Measurements from ENCODE around the gene ZC3H12D. TPM values are rescaled to one million over a fixed set of nuclear protein-coding genes. Genes with fewer than 3 reads are reported as not detected.

The ZC3H12D gene
- total RNA-seq, 2 donors from 2014 or later = 2.1 to 16.0 TPM

GRCh38 chr6:149414821-149415220 is 70.0 kb downstream of the ZC3H12D start:
- Mint-ChIP-seq H3K36me3 (peaks cover 11% of the 10 kb centered on the region), H3K4me1 (ENCODE audit: low read depth in 2 of 2) (peaks cover 0 to 7% of the 10 kb centered on the region in 2 donors), H3K4me3 (no peak overlapping the region), H3K27me3 (no peaks in the 10 kb centered on the region), H3K9me3 (peaks cover 2% of the 10 kb centered on the region), H3K27ac (no peak overlapping the region)
- no peak for ATAC-seq
- DNase-seq (ENCODE audit: low spot score) = no peak

- Mint-ChIP-seq H3K4me1 (ENCODE audit: low read depth in 2 of 2) (peaks cover 0 to 7% of the 10 kb centered on the region in 2 donors), H3K27me3 (no peaks in the 10 kb centered on the region), H3K36me3 (peaks cover 11% of the 10 kb centered on the region), H3K27ac (no peak overlapping the region), H3K9me3 (peaks cover 2% of the 10 kb centered on the region), H3K4me3 (no peak overlapping the region)
- no peak for ATAC-seq
- DNase-seq (ENCODE audit: low spot score) = no peak
These were observed 70.8 kb downstream of the ZC3H12D start for GRCh38 chr6:149414009-149414408.

- Mint-ChIP-seq H3K9me3 (peaks cover 2% of the 10 kb centered on the region), H3K27ac (no peak overlapping the region), H3K27me3 (no peaks in the 10 kb centered on the region), H3K4me3 (no peak overlapping the region), H3K4me1 (ENCODE audit: low read depth in 2 of 2) (peaks cover 7 to 12% of the 10 kb centered on the region in 2 donors), H3K36me3 (peaks cover 18% of the 10 kb centered on the region)
- DNase-seq (ENCODE audit: low spot score) (no peak), ATAC-seq (no peak)
These were observed 74.3 kb downstream of the ZC3H12D start for GRCh38 chr6:149410557-149410956.

- DNase-seq (ENCODE audit: low spot score) = no peak
These were observed 75.2 kb downstream of the ZC3H12D start for GRCh38 chr6:149409617-149410016.

GRCh38 chr6:149405823-149406765 is 78.7 kb downstream of the ZC3H12D start:
- H3K36me3 Mint-ChIP-seq = peaks cover 44% of the 10 kb centered on the region
- peak overlapping the region; percentile 65 to 74 for H3K27ac Mint-ChIP-seq
- no peaks in the 10 kb centered on the region for H3K9me3 Mint-ChIP-seq
- H3K4me3 Mint-ChIP-seq = peak overlapping the region; percentile 20
- H3K27me3 Mint-ChIP-seq = no peaks in the 10 kb centered on the region
- H3K4me1 Mint-ChIP-seq (ENCODE audit: low read depth in 2 of 2) = peaks cover 21 to 25% of the 10 kb centered on the region in 2 donors
- ATAC-seq (peak; percentile 61 to 65), DNase-seq (ENCODE audit: low spot score) (no peak)

More at GRCh38 chr6:149409617-149410016, 75.2 kb downstream of the ZC3H12D start:
- Mint-ChIP-seq H3K27me3 (no peaks in the 10 kb centered on the region), H3K9me3 (no peaks in the 10 kb centered on the region), H3K27ac (no peak overlapping the region), H3K4me3 (no peak overlapping the region), H3K36me3 (peaks cover 22% of the 10 kb centered on the region), H3K4me1 (ENCODE audit: low read depth in 2 of 2) (peaks cover 16 to 17% of the 10 kb centered on the region in 2 donors)
- no peak for ATAC-seq

- no peaks in the 10 kb centered on the region for H3K27me3 Mint-ChIP-seq
- peaks cover 57% of the 10 kb centered on the region for H3K36me3 Mint-ChIP-seq
- H3K27ac Mint-ChIP-seq = peak overlapping the region in 1 of 2 donors; percentile 74
- H3K9me3 Mint-ChIP-seq = no peaks in the 10 kb centered on the region
- peaks cover 21 to 25% of the 10 kb centered on the region in 2 donors for H3K4me1 Mint-ChIP-seq (ENCODE audit: low read depth in 2 of 2)
- H3K4me3 Mint-ChIP-seq = no peak overlapping the region
- DNase-seq (ENCODE audit: low spot score) (no peak), ATAC-seq (no peak)
These were observed 81.3 kb downstream of the ZC3H12D start for GRCh38 chr6:149403534-149403933.

- H3K27me3 Mint-ChIP-seq = no peaks in the 10 kb centered on the region
- H3K4me1 Mint-ChIP-seq (ENCODE audit: low read depth in 2 of 2) = peaks cover 24 to 25% of the 10 kb centered on the region in 2 donors
- no peak for DNase-seq (ENCODE audit: low spot score)
- no peak within 1 kb of the TSS for H3K4me3 Mint-ChIP-seq
- ATAC-seq = no peak
- H3K27ac Mint-ChIP-seq = no peak within 1 kb of the TSS
- no peaks in the 10 kb centered on the region for H3K9me3 Mint-ChIP-seq
- peaks cover 58% of the 10 kb centered on the region for H3K36me3 Mint-ChIP-seq
These were observed 84.8 kb downstream of the ZC3H12D start, which contains the start of gene SUMO4 for GRCh38 chr6:149400050-149400449. Gene SUMO4 (plus strand): TSS chr6:149400262. CDS start chr6:149400392, 130 bp downstream.

- no peaks in the 10 kb centered on the region for H3K27me3 Mint-ChIP-seq
- peaks cover 31 to 34% of the 10 kb centered on the region in 2 donors for H3K4me1 Mint-ChIP-seq (ENCODE audit: low read depth in 2 of 2)
- H3K27ac Mint-ChIP-seq = no peak overlapping the region
- ATAC-seq (no peak), DNase-seq (ENCODE audit: low spot score) (no peak)
- peaks cover 42% of the 10 kb centered on the region for H3K36me3 Mint-ChIP-seq
- no peaks in the 10 kb centered on the region for H3K9me3 Mint-ChIP-seq
- no peak overlapping the region for H3K4me3 Mint-ChIP-seq
These were observed 87.4 kb downstream of the ZC3H12D start for GRCh38 chr6:149397384-149397783.

Other genes with a start within 250 kb of the ZC3H12D start
- gene TAB2, start 167.3 kb downstream of the ZC3H12D start, total RNA-seq = 100 to 1,000 TPM; 101 TPM
- gene SUMO4, start 84.8 kb downstream of the ZC3H12D start, total RNA-seq = 10 to 100 TPM in 1 of 2 donors, 1 to 10 TPM in 1; 9.0 to 23.2 TPM
- gene PPIL4, start 61.0 kb upstream of the ZC3H12D start, total RNA-seq = 10 to 100 TPM; 18.7 to 19.7 TPM
- 10 to 100 TPM in 1 of 2 donors, 1 to 10 TPM in 1; 9.9 to 16.6 TPM for gene GINM1, start 81.4 kb upstream of the ZC3H12D start, total RNA-seq
- 10 to 100 TPM; 19.8 to 26.1 TPM for gene KATNA1, start 163.7 kb upstream of the ZC3H12D start, total RNA-seq
- 10 to 100 TPM; 37.4 to 41.4 TPM for gene LATS1, start 233.1 kb upstream of the ZC3H12D start, total RNA-seq

Data from natural killer cell treated with Interleukin-12 subunit alpha and Interleukin-12 subunit beta and Interleukin-15 and Interleukin-18, amount 100 ng/mL, for 72 hours (primary cell).